ENCODE data around the gene MUS81.

MUS81 gene

DNA sequence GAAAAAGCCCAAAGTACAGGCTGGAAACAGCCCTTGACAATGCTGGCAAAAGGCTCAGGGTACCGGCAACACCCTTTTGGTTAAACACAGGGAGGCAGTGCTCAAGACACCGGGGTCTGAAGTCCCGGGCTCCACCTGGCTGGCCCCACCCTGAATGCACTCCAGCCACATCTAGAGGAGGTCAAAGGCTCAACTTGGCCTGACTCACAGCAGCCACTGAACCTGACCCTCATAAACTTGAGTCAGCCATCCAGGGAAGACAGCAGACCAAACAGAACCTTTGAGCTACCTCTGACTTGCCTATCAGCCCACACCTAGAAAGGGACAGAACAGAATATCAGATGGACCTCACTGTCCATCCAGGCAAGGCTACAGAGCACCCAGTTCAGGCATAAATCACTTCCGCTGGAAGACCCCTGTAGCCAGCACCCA is 6.1 kb upstream of the MUS81 start:
- H3K4me3 ChIP-seq (ENCODE audit: low read depth, low read length), result no peak overlapping the region
- TF ChIP-seq, protein P1, sequence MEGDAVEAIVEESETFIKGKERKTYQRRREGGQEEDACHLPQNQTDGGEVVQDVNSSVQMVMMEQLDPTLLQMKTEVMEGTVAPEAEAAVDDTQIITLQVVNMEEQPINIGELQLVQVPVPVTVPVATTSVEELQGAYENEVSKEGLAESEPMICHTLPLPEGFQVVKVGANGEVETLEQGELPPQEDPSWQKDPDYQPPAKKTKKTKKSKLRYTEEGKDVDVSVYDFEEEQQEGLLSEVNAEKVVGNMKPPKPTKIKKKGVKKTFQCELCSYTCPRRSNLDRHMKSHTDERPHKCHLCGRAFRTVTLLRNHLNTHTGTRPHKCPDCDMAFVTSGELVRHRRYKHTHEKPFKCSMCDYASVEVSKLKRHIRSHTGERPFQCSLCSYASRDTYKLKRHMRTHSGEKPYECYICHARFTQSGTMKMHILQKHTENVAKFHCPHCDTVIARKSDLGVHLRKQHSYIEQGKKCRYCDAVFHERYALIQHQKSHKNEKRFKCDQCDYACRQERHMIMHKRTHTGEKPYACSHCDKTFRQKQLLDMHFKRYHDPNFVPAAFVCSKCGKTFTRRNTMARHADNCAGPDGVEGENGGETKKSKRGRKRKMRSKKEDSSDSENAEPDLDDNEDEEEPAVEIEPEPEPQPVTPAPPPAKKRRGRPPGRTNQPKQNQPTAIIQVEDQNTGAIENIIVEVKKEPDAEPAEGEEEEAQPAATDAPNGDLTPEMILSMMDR (IDR thresholded peaks at IDR 0.05; ENCODE audit: low read depth, low read length), result no peak
- no peak for TF ChIP-seq MYC (IDR thresholded peaks at IDR 0.05; ENCODE audit: low read depth, low read length)
- TF ChIP-seq, protein P2, sequence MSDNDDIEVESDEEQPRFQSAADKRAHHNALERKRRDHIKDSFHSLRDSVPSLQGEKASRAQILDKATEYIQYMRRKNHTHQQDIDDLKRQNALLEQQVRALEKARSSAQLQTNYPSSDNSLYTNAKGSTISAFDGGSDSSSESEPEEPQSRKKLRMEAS (IDR thresholded peaks at IDR 0.05; ENCODE audit: low read depth, low read length), result no peak
- no peak for TF ChIP-seq POLR2A (IDR thresholded peaks at IDR 0.05; ENCODE audit: extremely low read depth, insufficient read length)
- no peak for DNase-seq (ENCODE audit: low read depth)

DNA sequence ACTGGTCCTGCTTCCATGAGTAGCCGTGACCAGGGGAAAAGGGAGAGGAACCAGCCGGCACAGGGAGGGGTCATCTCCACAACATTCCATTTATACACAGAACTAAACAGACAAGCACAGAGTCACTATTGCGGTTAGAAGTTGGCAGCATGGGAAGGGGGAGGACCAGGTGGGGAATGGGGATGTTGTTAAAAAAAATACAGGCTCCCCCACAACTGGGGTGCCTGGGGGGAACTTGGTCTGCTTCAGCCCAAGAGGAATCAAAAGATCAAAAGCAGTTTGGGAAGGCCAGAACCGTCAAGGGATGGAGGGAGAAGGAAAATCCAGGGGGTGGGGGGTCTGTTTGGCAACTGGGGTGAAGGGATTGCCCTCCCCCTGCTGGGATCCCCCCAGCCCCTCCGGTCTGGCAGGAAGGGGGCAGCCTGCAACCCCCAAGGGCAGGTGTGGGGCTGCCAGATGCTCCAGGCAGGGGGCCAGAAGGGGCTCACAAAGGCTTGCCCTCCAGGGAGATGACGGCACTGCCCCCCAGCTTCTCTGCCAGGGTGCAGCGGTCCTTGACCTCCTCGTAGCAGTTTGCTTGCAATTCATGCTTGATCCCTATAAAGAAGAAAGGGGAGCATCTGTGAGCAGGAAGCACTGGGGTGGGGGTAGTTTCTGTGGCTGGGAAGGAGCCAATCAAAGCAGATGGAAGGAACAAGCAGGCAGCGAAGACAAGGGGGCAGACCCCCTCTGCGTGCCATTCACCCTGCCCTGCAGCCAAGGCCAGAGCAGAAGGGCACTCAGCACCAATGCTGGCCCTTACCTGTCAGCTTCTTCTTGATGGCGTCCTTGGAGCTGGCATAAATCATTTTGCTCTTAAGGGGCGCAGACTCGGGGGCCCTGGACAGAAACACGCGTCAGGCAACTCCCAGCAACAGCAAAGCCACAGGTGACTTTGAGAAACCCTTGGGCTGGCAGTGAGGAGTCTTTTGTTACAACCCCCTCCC is 5.1 kb upstream of the MUS81 start:
- H3K4me3 ChIP-seq (ENCODE audit: low read depth, low read length), result no peak overlapping the region
- TF ChIP-seq POLR2A (IDR thresholded peaks at IDR 0.05; ENCODE audit: extremely low read depth, insufficient read length) (no peak), MYC (IDR thresholded peaks at IDR 0.05; ENCODE audit: low read depth, low read length) (no peak)
- TF ChIP-seq, protein P2 (IDR thresholded peaks at IDR 0.05; ENCODE audit: low read depth, low read length), result no peak
- TF ChIP-seq, protein P1 (IDR thresholded peaks at IDR 0.05; ENCODE audit: low read depth, low read length), result no peak
- no peak for DNase-seq (ENCODE audit: low read depth)

DNA sequence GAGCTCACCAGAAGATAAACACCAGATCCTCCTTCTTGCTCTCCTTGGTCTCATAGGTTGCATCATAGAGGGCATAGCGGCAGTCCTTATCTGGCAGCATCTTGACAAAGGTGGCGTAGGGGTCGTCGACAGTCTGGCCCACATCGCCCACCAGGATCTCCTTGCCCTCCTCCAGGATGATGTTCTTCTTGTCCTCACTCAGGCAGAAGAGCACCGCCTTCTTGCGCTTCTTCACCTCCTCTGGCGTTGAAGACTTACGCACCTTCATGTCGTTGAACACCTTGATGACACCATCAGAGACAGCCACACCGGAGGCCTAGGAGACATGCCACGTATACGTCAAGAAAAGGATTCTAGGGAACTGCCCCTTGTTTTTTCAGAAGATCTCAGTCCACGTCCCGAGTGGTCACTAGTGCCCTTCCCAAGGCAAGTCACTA is 4.3 kb upstream of the MUS81 start:
- peak overlapping the region; percentile 96 for H3K4me3 ChIP-seq (ENCODE audit: low read depth, low read length)
- TF ChIP-seq POLR2A (IDR thresholded peaks at IDR 0.05; ENCODE audit: extremely low read depth, insufficient read length), result no peak
- TF ChIP-seq, protein P1 (IDR thresholded peaks at IDR 0.05; ENCODE audit: low read depth, low read length), result no peak
- DNase-seq (ENCODE audit: low read depth), result no peak

DNA sequence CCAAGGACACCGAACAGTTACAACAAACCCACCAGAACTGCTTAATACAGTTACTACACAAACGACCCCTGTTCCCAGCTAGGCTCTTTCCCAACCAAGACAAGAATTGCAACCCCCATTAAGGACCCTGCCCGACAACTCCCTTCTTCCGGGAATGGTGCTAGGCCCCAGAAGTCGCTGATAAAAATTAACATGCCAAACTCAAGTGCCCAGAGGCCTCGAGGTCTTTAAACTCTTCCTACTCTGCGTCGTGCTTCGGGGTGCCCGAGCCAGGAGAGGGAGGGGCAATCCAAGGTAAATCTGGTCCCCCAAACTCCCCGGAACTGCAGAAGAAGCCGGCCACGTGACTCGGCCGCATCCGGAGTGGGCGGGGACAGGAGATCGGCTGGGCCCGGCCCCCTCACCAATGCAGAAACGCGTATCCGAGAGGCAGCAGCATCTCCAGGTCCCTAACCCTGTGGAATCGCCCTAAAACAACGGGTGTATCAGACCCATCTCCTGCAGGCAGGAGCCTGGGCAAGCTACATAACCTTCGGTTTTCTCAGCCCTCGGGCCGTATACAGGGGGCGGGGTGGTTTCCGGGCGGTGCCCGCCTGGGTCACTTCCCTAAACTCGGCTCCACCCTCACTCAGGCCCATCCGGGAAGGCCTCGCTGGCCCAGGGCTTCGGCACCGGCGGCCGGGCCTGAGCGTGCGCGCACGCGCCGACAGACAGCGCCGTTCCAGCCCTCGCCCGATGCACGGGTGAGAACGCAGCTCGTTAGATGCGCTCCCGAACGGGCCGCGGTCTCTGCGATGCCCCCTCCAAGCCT is 3.3 kb upstream of the MUS81 start:
- H3K4me3 ChIP-seq (ENCODE audit: low read depth, low read length), result peak overlapping the region; percentile 96
- peak; percentile 90 for DNase-seq (ENCODE audit: low read depth)
- TF ChIP-seq, protein P2 (IDR thresholded peaks at IDR 0.05; ENCODE audit: low read depth, low read length), result peak; percentile 92
- TF ChIP-seq POLR2A (IDR thresholded peaks at IDR 0.05; ENCODE audit: extremely low read depth, insufficient read length) (peak; percentile 65), MYC (IDR thresholded peaks at IDR 0.05; ENCODE audit: low read depth, low read length) (peak; percentile 6)
- TF ChIP-seq, protein P1 (IDR thresholded peaks at IDR 0.05; ENCODE audit: low read depth, low read length), result no peak

DNA sequence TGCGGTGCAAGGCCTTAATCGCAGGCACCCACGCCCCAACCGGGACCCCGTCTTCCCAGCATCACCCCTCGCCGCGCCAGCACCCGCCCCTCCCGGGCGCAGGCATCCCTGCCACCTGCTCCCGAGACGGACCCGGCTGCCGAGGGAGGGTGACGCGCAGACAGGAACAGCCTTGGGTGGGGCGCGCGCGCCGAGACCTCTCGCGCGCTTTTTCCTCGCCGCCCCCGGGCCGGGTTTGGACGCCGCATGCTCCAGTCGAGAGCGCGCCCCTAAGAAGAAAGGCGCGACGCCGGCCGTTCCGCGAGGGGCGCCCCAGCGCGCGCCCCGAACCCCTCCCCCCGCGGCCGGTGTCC is 2.8 kb upstream of the MUS81 start:
- DNase-seq (ENCODE audit: low read depth), result no peak
- TF ChIP-seq MYC (IDR thresholded peaks at IDR 0.05; ENCODE audit: low read depth, low read length) (no peak), POLR2A (IDR thresholded peaks at IDR 0.05; ENCODE audit: extremely low read depth, insufficient read length) (no peak)
- TF ChIP-seq, protein P1 (IDR thresholded peaks at IDR 0.05; ENCODE audit: low read depth, low read length), result no peak
- TF ChIP-seq, protein P2 (IDR thresholded peaks at IDR 0.05; ENCODE audit: low read depth, low read length), result no peak
- peak overlapping the region; percentile 96 for H3K4me3 ChIP-seq (ENCODE audit: low read depth, low read length)

Data from NB4 (cell line).